Ishikawa (cell line): ENCODE data around the gene PDHB.

ENCODE experiments used
- EGR1 ChIP-seq: IDR thresholded peaks from 2 replicates; pipeline ENCODE4 v1.6.1; 2012
- FOXM1 ChIP-seq: IDR thresholded peaks from 2 replicates; pipeline ENCODE4 v1.6.1; 2012; ENCODE audit warnings: low read depth, borderline replicate concordance
- NFIC ChIP-seq: IDR thresholded peaks from 2 replicates; pipeline ENCODE4 v1.6.1; 2012
- RAD21 ChIP-seq: IDR thresholded peaks from 2 replicates; pipeline ENCODE4 v1.6.1; 2012; ENCODE audit warnings: low read depth
- TAF1 ChIP-seq: IDR thresholded peaks from 2 replicates; pipeline ENCODE4 v1.6.1; 2012; ENCODE audit warnings: low read depth, mild to moderate bottlenecking
- USF1 ChIP-seq: IDR thresholded peaks from 2 replicates; pipeline ENCODE4 v1.6.1; 2012
- ZBTB7A ChIP-seq: IDR thresholded peaks from 2 replicates; pipeline ENCODE4 v1.6.1; 2012; ENCODE audit warnings: low read depth
- TF ChIP-seq, protein P1 (sequence below): IDR thresholded peaks from 2 replicates; pipeline ENCODE4 v1.6.1; 2012; ENCODE audit warnings: low read depth, mild to moderate bottlenecking

Gene PDHB

GRCh38 chr3:58377750-58378149 is 55.9 kb downstream of the PDHB start:
- TF ChIP-seq RAD21 (no peak), ZBTB7A (no peak), TAF1 (no peak), FOXM1 (no peak), NFIC (no peak), USF1 (no peak), EGR1 (no peak)
- TF ChIP-seq, protein P1, sequence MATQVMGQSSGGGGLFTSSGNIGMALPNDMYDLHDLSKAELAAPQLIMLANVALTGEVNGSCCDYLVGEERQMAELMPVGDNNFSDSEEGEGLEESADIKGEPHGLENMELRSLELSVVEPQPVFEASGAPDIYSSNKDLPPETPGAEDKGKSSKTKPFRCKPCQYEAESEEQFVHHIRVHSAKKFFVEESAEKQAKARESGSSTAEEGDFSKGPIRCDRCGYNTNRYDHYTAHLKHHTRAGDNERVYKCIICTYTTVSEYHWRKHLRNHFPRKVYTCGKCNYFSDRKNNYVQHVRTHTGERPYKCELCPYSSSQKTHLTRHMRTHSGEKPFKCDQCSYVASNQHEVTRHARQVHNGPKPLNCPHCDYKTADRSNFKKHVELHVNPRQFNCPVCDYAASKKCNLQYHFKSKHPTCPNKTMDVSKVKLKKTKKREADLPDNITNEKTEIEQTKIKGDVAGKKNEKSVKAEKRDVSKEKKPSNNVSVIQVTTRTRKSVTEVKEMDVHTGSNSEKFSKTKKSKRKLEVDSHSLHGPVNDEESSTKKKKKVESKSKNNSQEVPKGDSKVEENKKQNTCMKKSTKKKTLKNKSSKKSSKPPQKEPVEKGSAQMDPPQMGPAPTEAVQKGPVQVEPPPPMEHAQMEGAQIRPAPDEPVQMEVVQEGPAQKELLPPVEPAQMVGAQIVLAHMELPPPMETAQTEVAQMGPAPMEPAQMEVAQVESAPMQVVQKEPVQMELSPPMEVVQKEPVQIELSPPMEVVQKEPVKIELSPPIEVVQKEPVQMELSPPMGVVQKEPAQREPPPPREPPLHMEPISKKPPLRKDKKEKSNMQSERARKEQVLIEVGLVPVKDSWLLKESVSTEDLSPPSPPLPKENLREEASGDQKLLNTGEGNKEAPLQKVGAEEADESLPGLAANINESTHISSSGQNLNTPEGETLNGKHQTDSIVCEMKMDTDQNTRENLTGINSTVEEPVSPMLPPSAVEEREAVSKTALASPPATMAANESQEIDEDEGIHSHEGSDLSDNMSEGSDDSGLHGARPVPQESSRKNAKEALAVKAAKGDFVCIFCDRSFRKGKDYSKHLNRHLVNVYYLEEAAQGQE = no peak
